GM21423 (cell line): Measurements from ENCODE around the gene SLCO3A1.

ENCODE experiments used
- ATAC-seq: cut with Tn5 transposase; IDR thresholded peaks from one replicate; pipeline ENCODE4 v1.9.1; 2021; ENCODE audit warnings: mild to moderate bottlenecking, moderate library complexity; ENCODE audit not compliant: unreplicated experiment

The SLCO3A1 gene

DNA sequence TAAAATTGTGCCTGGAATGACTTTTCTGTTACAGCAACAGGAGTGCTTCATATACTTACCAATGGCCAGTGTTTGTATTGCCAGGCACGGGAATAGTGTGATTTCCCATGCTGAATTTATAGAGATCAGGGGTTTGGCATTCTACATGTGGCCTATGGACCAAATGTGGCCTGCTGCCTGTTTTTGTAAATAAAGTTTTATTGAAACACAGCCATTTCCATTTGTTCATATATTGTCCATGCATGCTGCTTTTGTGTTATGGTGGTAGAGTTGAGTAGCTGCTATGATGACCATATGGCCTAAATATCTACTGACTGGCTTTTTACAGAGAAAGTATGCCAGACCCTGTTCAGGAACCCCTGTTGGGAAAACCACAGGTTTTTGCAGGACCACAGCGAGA is 55.6 kb downstream of the SLCO3A1 start:
- no peak for ATAC-seq

- no peak for ATAC-seq
Observed at GRCh38 chr15:91909574-91909973, 56.1 kb downstream of the SLCO3A1 start.

DNA sequence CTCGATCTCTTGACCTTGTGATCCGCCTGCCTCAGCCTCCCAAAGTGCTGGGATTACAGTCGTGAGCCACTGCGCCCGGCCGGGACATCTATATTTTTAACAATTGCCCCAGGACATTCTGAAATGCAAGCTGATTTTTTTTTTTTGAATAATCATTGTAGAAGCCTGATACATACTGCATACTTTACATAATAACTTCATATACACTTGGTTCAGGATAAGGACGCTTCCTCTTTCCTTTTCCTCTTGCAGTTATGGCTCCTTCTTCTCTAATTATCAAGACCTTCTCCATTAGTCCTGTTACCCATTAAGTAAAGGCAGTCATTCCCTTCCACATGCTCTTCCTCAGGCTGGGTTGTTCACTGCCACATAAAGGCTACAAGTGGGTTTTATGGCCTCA is 58.3 kb downstream of the SLCO3A1 start:
- ATAC-seq: no peak

DNA sequence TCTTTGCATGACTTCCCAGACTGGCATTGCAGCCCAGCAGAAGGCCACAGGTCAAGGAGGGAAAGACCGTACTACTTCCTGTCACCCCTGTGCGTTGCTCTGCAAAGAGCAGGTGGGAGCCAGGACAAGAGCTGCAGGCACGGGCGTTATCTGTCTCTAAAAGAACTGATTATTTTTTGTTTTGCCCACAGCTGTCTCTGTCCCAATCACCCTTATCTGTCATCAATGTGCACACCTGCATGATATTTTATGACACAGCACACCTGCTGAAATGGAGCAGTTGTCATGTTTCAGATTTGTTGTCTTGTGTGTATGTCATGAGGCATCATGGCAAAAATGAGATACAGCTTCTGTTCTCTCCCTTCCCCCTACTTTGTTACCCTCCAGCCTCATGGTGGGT is 58.8 kb downstream of the SLCO3A1 start:
- ATAC-seq: no peak

- ATAC-seq: no peak
Observed at GRCh38 chr15:91913560-91913959, 60.1 kb downstream of the SLCO3A1 start.

- no peak for ATAC-seq
Observed at GRCh38 chr15:91915576-91915975, 62.1 kb downstream of the SLCO3A1 start.

- no peak for ATAC-seq
Observed at GRCh38 chr15:91916051-91916450, 62.5 kb downstream of the SLCO3A1 start.

GRCh38 chr15:91917686-91918360 is 64.3 kb downstream of the SLCO3A1 start:
- no peak for ATAC-seq

DNA sequence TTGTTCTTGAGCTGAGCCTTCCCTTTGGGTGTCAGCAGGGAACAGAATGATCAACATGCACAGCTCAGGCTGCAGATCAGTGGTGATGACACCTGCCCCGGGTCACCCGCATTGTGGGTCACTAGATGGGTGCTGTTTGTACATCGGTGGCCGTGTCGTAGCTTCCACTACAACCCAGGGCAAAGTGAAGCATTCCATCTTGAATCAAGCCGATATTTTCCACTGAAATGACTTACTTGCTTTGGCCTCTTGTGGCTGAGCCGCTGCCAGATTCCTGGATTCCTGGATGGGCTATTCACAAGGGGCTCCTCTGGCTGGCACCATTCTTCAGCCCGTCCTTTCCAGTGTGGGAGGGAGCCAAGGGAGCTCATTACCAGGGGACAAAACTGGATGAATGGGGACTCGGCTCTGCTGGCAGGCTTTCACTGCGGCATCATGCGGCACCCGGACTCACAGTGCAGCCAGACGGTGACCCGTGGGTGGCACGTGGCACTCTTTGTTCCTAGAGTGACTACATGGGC is 65.6 kb downstream of the SLCO3A1 start:
- ATAC-seq: no peak

- ATAC-seq: no peak
Observed at GRCh38 chr15:91921188-91921842, 67.8 kb downstream of the SLCO3A1 start.

DNA sequence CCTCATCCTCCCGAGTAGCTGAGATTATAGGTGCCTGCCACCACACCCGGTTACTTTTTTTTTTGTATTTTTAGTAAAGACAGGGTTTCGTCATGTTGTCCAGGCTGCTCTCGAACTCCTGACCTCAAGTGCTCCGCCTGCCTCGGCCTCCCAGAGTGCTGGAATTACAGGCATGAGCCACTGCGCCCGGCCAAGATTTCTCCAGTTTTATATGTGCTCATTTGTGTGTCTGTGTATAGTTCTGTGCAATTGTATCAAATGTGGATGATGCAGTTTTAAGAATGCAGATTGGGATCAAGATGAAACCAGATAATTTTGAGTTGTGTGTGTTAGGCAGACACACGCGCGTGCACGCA is 68.3 kb downstream of the SLCO3A1 start:
- ATAC-seq: no peak

- no peak for ATAC-seq
Observed at GRCh38 chr15:91922646-91923547, 69.4 kb downstream of the SLCO3A1 start.

DNA sequence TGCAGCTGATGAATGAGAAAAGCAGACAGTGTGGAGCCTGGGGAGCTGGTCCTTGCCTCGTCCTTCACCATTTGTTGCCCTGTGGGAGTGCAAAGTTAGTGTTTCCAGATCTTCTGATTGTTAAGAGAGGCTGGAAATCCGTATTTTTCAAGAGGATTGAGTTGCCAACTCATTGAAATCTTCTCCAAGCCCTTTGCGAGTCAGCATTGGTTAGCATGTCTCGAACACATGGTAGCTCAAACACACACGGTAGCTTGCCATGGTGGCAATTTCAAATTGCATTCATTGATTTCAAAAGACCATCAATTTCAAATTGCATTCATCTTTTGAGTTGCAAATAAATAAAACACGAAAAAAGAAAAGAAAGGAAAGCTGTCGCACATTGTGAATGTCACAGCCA is 70.7 kb downstream of the SLCO3A1 start:
- no peak for ATAC-seq

GRCh38 chr15:91924837-91925495 is 71.5 kb downstream of the SLCO3A1 start:
- ATAC-seq: no peak

DNA sequence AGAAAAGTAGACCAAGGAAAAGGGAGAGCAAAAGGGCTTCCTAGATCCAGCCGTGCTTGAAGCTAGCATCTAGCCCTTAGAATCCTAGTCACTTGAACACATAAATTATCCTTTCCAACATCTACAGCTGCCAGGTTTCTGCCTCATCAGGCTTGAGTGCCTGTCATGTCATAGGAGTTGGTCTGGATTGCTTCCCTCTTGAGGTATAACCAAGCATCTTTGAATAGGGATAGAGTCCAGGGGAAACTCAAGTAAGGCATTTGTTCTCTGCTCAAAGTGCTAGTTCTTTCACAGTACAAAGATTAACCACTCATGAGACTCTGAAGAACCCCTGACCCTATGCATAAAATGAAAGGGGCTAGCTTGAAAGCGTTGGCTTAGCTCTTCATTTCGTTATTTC is 72.3 kb downstream of the SLCO3A1 start:
- ATAC-seq: no peak

DNA sequence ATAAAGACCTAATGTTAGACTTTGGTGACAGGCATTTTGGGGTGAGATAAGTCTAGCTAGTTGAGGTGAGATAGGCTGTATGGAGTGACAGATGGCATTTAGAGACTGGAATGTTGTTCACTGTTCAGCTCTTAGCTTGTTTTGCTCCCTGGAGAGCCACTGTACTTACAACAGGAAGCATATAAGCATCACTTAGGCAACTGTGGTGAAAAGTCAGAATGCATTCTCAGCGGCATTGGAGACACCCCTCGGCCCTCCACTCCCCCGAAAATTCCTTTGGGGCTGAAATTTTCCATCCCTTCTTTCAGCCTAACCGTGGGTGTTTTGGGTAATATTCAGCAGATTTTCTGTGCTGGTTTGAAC is 73.4 kb downstream of the SLCO3A1 start:
- no peak for ATAC-seq

GRCh38 chr15:91927585-91927984 is 74.1 kb downstream of the SLCO3A1 start:
- ATAC-seq: no peak

DNA sequence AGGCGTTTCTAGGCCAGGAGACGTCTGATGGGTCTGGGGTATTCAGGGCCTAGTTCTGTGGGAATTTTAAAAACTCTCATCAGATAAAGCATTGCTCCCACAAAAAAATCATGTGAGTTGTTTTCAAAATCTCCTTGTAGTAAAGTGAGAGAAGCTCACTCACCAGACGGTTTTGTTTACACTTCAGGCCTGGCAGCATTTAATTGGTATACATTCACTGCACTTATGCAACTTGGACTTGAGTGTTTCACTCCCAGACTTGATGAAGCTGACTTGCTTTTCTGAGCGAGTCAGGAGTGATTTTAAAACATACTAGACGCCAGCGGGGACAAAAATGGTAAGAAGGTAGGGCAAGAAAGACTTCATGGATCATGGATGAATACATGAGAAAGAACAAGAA is 75.2 kb downstream of the SLCO3A1 start:
- no peak for ATAC-seq

- ATAC-seq: no peak
Observed at GRCh38 chr15:91929509-91929908, 76.0 kb downstream of the SLCO3A1 start.

DNA sequence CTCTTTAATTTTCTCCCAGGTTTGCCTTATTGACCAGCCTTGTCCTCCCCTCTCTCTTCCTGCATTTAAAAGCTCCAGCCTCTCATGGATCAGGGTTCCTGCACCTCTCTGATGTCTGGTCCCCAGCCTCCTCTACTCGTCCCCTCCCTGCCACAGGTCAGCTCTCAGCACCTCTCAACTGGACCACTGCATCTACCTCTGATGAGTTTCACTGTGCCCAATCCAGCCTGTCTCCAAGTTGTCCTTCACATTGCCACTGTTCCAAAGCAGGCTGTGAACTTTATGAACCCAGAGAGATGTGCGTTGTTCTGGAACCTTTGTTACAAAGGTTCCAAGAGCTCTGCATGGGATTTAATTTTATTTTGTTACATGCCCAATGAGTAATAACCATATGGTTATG is 76.6 kb downstream of the SLCO3A1 start:
- no peak for ATAC-seq

- ATAC-seq: no peak
Observed at GRCh38 chr15:91936182-91936775, 82.8 kb downstream of the SLCO3A1 start.
